ENCODE results near the gene ZCCHC24.

The ZCCHC24 gene

DNA sequence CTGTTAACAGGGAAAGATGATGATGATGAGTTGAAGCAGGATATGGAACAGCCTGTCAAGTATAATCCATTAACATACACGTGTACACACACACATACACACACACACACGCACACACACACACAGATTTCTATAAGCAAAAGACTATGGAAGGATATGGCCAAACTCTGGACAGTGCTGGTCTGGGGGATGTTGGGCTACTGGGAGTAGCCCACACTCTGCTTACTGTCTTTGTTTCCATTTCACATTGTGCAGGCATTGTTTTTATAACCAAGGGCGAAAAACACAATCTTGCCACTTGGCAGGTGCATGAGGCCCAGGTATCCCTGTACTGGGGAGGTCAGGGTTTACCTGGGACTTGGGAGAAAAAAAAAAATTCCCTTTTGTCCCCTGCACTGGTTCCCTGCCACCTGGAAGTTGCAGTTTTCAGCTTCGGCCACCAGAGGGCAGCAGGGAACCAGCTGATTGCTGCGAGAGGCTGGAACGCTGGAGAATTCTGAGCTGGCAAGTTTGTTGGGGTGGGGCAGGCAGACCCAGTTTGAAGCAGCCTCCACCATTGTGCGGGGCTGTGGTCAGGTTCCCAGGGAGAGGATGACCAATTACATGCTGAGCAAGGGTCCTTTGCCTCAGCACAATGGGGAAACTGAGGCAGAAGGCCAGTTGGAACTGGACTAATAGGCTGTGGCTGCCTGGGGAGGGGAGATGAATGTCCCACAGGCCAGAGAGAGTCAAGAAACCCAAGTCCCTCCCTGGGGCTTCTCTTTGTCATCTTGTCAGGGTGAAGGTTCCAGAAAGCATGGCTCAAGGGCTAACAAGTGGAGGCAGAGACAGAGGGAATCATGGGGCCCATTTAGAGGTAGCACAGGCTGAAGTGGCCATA is 70.9 kb downstream of the ZCCHC24 start:
- ChIA-PET CTCF (interaction anchor here (0.7 to 5.9 kb wide), 49 partner anchors 8 to 673 kb away, joined by 3 to 106 read pairs (median 6); partner anchors contain the start of genes PPIF, SFTPA2 and ZCCHC24), POLR2A (interaction anchor here (0.9 kb wide), 1 partner anchor 70 kb away, joined by 4 read pairs; no protein-coding TSS in a partner anchor)
- H3K4me3 ChIP-seq (ENCODE audit: low read depth, low read length), result no peak overlapping the region
- DNase-seq (ENCODE audit: low read depth, low spot score), result no peak
- TF ChIP-seq, protein P1, sequence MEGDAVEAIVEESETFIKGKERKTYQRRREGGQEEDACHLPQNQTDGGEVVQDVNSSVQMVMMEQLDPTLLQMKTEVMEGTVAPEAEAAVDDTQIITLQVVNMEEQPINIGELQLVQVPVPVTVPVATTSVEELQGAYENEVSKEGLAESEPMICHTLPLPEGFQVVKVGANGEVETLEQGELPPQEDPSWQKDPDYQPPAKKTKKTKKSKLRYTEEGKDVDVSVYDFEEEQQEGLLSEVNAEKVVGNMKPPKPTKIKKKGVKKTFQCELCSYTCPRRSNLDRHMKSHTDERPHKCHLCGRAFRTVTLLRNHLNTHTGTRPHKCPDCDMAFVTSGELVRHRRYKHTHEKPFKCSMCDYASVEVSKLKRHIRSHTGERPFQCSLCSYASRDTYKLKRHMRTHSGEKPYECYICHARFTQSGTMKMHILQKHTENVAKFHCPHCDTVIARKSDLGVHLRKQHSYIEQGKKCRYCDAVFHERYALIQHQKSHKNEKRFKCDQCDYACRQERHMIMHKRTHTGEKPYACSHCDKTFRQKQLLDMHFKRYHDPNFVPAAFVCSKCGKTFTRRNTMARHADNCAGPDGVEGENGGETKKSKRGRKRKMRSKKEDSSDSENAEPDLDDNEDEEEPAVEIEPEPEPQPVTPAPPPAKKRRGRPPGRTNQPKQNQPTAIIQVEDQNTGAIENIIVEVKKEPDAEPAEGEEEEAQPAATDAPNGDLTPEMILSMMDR (IDR thresholded peaks at IDR 0.05; ENCODE audit: insufficient read depth, low read length, missing control alignments), result peak; percentile 94

DNA sequence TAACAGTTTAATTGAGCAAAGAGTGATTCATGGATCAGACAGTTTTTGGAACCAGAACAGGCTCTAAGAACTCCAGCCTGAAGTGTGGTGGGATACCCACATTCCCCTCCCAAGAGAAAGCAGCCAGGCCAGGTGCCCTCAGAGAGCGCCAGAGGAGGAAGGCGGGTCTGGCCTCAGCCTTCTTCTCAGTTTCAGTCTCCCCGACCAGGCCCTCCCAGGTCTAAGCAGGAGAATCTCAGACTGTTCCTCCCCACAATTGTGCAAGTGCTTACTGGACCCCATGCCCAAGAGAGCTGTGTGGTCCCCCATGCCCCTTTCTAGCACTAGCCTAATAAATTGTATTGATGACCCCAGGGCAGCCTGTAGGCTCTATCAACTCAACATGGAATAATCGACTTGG is 72.6 kb downstream of the ZCCHC24 start:
- DNase-seq (ENCODE audit: low read depth, low spot score), result no peak
- H3K4me3 ChIP-seq (ENCODE audit: low read depth, low read length), result no peak overlapping the region
- ChIA-PET CTCF (interaction anchor here (0.8 to 5.9 kb wide), 26 partner anchors 8 to 675 kb away, joined by 3 to 106 read pairs (median 6); partner anchors contain the start of genes PPIF and ZCCHC24), POLR2A (no interaction called here)
- TF ChIP-seq, protein P1 (IDR thresholded peaks at IDR 0.05; ENCODE audit: insufficient read depth, low read length, missing control alignments), result no peak

DNA sequence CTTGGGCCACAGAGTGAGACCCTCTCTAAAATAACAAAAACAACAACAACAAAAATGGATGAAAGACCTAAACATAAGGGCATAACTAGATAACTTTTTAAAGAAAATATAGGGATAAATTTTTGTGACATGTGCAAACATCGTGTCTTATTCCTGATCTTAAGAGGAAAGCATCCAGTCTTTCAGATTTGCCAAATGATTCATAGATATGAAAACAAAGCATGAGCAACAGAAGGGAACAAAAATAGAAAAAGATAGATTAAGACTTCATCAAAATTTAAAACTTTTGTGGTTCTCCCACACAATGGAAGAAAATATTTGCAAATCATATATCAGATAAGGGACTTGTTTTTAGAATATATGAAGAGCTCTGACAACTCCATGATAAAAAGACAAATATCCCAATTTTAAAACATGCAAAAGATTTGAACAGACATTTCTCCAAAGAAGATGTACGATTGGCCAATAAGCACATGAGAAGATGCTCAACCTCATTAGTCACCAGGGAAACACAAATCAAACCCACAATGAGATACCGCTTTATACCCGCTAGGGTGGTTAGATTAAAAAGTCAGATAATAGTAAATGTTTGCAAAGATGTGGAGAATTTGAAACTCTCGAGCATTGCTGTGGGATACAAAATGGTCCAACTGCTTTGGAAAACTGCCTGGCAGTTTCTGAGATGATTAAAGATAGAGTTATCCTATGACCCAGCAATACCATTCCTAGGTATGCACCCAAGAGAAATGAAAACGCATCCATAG is 77.8 kb downstream of the ZCCHC24 start:
- DNase-seq (ENCODE audit: low read depth, low spot score), result no peak
- CTCF ChIA-PET, result interaction anchor here (0.7 to 3.5 kb wide), 5 partner anchors 8 to 121 kb away, joined by 3 to 16 read pairs (median 3); no protein-coding TSS in a partner anchor
- H3K4me3 ChIP-seq (ENCODE audit: low read depth, low read length), result no peak overlapping the region
- POLR2A ChIA-PET, result no interaction called here
- TF ChIP-seq, protein P1 (IDR thresholded peaks at IDR 0.05; ENCODE audit: insufficient read depth, low read length, missing control alignments), result no peak

DNA sequence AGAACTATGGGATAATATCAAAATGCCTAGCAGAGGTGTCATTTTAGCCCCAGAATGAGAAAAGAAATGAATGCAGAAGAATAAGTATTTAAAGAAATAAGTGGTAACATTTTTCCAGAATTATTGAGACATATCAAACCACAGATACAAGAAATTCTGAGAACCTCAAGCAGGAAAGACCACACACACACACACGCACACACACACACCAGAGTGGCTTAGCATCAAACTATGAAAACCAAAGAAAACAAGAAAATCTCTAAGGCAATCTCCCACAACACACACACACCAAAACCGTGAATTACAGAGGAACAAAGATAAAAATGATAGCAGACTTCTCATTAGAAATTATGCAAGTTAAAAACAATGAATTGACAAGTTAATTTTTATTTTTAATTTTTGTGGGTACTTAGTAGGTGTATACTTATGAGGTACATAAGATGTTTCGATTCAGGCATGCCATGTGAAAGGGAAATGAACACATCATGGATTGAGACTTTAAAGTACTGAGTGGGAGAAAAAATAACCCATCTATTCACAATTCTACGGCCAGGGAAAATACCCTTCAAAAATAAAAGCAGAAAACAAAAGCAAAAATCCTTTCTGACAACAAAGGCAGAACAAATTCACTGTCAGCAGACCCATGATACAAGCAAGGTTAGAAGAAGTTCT is 83.6 kb downstream of the ZCCHC24 start:
- no peak for DNase-seq (ENCODE audit: low read depth, low spot score)
- no peak overlapping the region for H3K4me3 ChIP-seq (ENCODE audit: low read depth, low read length)
- TF ChIP-seq, protein P1 (IDR thresholded peaks at IDR 0.05; ENCODE audit: insufficient read depth, low read length, missing control alignments), result no peak
- CTCF ChIA-PET, result interaction anchor here (1.5 kb wide), 1 partner anchor 12 kb away, joined by 5 read pairs; no protein-coding TSS in a partner anchor
- POLR2A ChIA-PET, result no interaction called here

DNA sequence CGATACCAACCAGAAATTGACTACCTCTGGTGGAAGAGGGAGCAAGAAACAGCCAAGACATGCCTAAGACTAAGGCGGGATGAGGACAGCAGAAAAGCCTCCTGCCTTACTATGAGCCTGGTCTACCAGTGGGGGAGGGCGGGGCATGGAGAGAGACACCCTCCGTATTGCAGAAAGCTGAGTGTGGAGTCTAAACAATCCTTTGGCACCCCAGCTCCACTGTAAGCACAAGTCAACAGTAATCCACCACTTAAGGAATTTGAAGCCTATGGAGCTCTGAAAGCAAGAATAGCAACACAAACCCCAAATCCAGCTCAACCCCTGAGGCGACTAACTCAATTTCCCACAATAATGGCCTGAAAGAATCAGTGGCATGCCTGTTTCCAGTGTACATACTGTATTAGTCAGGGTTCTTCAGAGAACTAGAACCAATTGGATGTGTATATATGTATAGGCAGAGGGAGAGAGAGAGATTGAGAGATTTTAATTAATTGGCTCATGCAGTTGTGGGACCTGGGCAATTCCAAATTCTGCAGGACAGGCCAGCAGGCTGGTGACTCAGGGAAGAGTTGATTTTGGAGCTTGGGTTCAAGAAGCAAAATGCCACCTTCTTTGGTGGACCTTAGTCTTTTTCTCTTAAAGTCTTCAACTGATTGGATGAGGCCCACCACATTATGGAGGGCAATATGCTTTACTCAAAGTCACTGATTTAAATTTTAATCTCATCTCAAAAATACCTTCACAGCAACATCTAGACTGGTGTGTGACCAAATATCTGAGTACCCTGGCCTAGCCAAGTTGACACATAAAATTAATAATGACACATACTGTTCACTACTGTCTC is 84.7 kb downstream of the ZCCHC24 start:
- TF ChIP-seq, protein P1 (IDR thresholded peaks at IDR 0.05; ENCODE audit: insufficient read depth, low read length, missing control alignments), result no peak
- ChIA-PET POLR2A (interaction anchor here (0.9 kb wide), 1 partner anchor 13 kb away, joined by 3 read pairs; the partner anchor contains the start of gene PPIF), CTCF (interaction anchor here (0.7 to 0.9 kb wide), 3 partner anchors 16 to 219 kb away, joined by 3 read pairs; no protein-coding TSS in a partner anchor)
- no peak overlapping the region for H3K4me3 ChIP-seq (ENCODE audit: low read depth, low read length)
- DNase-seq (ENCODE audit: low read depth, low spot score), result no peak
